ENCODE data around the gene RANBP17.

GRCh38 chr5:171249460-171249859, 387.6 kb downstream of the RANBP17 start:
- TF ChIP-seq POLR2AphosphoS5 (IDR thresholded peaks at IDR 0.05): no peak
- TF ChIP-seq CTCF (IDR thresholded peaks at IDR 0.05): no peak
